ENCODE results near the gene SORT1. TPM values are rescaled to one million over a fixed set of nuclear protein-coding genes. Genes with fewer than 3 reads are reported as not detected.

SORT1 gene
- total RNA-seq, 1 experiment from 2014 or later: 47.9 TPM

DNA sequence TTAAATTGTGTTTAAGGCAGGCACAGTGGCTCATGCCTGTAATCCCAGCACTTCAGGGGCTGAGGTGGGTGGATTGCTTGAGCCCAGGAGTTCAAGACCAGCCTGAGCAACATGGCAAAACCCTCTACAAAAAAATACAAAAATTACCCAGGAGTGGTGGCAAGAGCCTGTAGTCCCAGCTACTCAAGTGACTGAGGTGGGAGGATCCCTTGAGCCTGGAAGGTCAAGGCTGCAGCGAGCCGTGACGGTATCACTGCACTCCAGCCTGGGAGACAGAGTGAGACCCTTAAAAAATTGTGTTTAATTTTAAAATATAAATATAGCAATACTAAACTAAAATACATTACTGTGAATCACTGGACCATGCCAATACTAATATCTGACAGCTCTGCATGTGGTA is 42.8 kb downstream of the SORT1 start:
- Histone ChIP-seq H3K4me2 (ENCODE audit: insufficient read depth, insufficient read length, low read length) (no peak overlapping the region), H3K79me2 (ENCODE audit: insufficient read depth, low read length) (no peaks in the 10 kb centered on the region), H2AFZ (ENCODE audit: low read length) (no peak overlapping the region), H3T11ph (ENCODE audit: low read length) (no peak overlapping the region), H2BK15ac (ENCODE audit: low read depth, low read length) (no peak overlapping the region), H3K4ac (ENCODE audit: low read depth, low read length) (no peak overlapping the region), H3K27ac (ENCODE audit: insufficient read length, low read depth, low read length) (no peak overlapping the region), H3K79me1 (ENCODE audit: insufficient read depth, low read depth, low read length, poor library complexity, severe bottlenecking) (no peaks in the 10 kb centered on the region), H2BK5ac (ENCODE audit: insufficient read length, low read length) (no peak overlapping the region), H3K23ac (ENCODE audit: insufficient read length, low read depth, low read length) (no peak overlapping the region), H3K14ac (ENCODE audit: insufficient read depth, low read length) (no peak overlapping the region), H3K4me1 (ENCODE audit: insufficient read depth, low read length) (no peaks in the 10 kb centered on the region), H3K9ac (ENCODE audit: extremely low read depth, insufficient read length, low read length) (no peak overlapping the region), H3K56ac (ENCODE audit: insufficient read length, low read depth, low read length) (no peak overlapping the region), H3K27me3 (ENCODE audit: insufficient read depth, low read length) (no peaks in the 10 kb centered on the region), H3K23me2 (ENCODE audit: insufficient read length, low read depth, low read length, poor library complexity, severe bottlenecking) (no peaks in the 10 kb centered on the region), H4K5ac (ENCODE audit: insufficient read length, low read depth, low read length) (no peak overlapping the region), H3K18ac (ENCODE audit: insufficient read length, low read depth, low read length) (no peak overlapping the region), H4K20me1 (ENCODE audit: control insufficient read depth, insufficient read depth, insufficient read length) (no peaks in the 10 kb centered on the region), H2AK5ac (ENCODE audit: insufficient read length, low read length) (no peak overlapping the region), H2BK20ac (ENCODE audit: low read depth, low read length, poor library complexity, severe bottlenecking) (no peak overlapping the region), H2BK12ac (ENCODE audit: insufficient read length, low read depth, low read length) (no peak overlapping the region), H4K91ac (ENCODE audit: insufficient read length, low read depth, low read length) (no peak overlapping the region), H4K8ac (replicated peaks; ENCODE audit: insufficient read length, low read depth, low read length) (no peak overlapping the region), H2BK120ac (ENCODE audit: low read depth, low read length, poor library complexity, severe bottlenecking) (no peak overlapping the region), H3K9me3 (ENCODE audit: control insufficient read depth, low read depth, low read length) (no peaks in the 10 kb centered on the region)
- no peak for DNase-seq
- no peaks in the 10 kb centered on the region; a peak in 1 of 5 replicates for H3K9me3 Mint-ChIP-seq
- peak overlapping the region in 1 of 3 experiments; percentile 50; a peak in 2 of 7 replicates for H3K27ac Mint-ChIP-seq
- peaks cover 2 to 5% of the 10 kb centered on the region in 2 experiments; a peak in 3 of 4 replicates for H3K4me1 Mint-ChIP-seq
- H3K27me3 Mint-ChIP-seq (ENCODE audit: low read depth): no peaks in the 10 kb centered on the region
- no CpG with 5 or more reads among the region's 3 CpGs for WGBS (ENCODE audit: extremely low coverage, insufficient read length, low lambda C conversion rate)
- TF ChIP-seq, protein P1, sequence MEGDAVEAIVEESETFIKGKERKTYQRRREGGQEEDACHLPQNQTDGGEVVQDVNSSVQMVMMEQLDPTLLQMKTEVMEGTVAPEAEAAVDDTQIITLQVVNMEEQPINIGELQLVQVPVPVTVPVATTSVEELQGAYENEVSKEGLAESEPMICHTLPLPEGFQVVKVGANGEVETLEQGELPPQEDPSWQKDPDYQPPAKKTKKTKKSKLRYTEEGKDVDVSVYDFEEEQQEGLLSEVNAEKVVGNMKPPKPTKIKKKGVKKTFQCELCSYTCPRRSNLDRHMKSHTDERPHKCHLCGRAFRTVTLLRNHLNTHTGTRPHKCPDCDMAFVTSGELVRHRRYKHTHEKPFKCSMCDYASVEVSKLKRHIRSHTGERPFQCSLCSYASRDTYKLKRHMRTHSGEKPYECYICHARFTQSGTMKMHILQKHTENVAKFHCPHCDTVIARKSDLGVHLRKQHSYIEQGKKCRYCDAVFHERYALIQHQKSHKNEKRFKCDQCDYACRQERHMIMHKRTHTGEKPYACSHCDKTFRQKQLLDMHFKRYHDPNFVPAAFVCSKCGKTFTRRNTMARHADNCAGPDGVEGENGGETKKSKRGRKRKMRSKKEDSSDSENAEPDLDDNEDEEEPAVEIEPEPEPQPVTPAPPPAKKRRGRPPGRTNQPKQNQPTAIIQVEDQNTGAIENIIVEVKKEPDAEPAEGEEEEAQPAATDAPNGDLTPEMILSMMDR (conservative IDR thresholded peaks at IDR 0.05): no peak
- H3K4me3 Mint-ChIP-seq: no peak overlapping the region
- H3K36me3 Mint-ChIP-seq (ENCODE audit: insufficient read depth in 1 of 3, low read depth in 3 of 3): peaks cover 3 to 28% (median 24%) of the 10 kb centered on the region in 3 experiments; a peak in 6 of 7 replicates
